DND-41 (cell line): ENCODE measurements around the gene MAN2A2.

Experiments
- EZH2 ChIP-seq: IDR thresholded peaks from 3 replicates; pipeline ENCODE4 v1.6.1; 2012; ENCODE audit warnings: borderline replicate concordance, low read depth, mild to moderate bottlenecking, moderate library complexity, low read length, inconsistent platforms; ENCODE audit not compliant: severe bottlenecking
- TF ChIP-seq, protein P1 (sequence below): IDR thresholded peaks from 2 replicates; pipeline ENCODE4 v1.5.1; 2012; ENCODE audit warnings: borderline replicate concordance, low read length, moderate library complexity, mild to moderate bottlenecking; ENCODE audit not compliant: poor library complexity, severe bottlenecking; ENCODE audit errors: extremely low read depth

DNA sequence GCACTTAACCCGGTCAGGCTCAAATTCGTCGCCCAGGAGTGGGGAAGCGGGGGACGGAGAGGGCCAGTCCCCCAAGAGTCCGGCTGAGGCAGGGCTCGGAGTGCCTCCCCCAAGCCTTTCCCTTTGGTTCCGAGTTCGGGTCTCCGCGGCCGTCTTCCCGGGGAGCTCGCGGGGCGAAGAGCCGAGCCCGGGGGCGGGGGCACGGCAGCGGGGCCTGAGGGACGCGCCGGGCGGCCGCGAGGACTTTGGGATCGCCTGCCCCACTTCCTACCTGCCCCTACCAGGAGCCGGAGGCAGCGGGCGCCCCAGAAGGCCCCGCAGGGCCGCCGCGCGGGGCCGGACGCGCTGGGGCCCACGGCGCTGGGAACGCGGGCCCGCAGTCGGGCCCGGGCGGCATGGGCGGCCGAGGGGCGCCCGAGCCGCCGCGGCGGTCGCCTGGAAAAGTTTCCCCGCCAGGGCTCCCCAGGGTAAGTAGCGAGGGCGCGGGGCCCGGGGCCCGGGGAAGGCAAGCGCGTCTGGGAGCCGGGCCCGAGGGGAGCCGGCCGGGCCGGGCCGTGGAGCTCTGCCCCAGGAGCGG, 31.9 kb upstream of the MAN2A2 start:
- TF ChIP-seq, protein P1, sequence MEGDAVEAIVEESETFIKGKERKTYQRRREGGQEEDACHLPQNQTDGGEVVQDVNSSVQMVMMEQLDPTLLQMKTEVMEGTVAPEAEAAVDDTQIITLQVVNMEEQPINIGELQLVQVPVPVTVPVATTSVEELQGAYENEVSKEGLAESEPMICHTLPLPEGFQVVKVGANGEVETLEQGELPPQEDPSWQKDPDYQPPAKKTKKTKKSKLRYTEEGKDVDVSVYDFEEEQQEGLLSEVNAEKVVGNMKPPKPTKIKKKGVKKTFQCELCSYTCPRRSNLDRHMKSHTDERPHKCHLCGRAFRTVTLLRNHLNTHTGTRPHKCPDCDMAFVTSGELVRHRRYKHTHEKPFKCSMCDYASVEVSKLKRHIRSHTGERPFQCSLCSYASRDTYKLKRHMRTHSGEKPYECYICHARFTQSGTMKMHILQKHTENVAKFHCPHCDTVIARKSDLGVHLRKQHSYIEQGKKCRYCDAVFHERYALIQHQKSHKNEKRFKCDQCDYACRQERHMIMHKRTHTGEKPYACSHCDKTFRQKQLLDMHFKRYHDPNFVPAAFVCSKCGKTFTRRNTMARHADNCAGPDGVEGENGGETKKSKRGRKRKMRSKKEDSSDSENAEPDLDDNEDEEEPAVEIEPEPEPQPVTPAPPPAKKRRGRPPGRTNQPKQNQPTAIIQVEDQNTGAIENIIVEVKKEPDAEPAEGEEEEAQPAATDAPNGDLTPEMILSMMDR: no peak
- TF ChIP-seq EZH2: no peak
